ENCODE measurements around the gene ACAD8.

Gene ACAD8

DNA sequence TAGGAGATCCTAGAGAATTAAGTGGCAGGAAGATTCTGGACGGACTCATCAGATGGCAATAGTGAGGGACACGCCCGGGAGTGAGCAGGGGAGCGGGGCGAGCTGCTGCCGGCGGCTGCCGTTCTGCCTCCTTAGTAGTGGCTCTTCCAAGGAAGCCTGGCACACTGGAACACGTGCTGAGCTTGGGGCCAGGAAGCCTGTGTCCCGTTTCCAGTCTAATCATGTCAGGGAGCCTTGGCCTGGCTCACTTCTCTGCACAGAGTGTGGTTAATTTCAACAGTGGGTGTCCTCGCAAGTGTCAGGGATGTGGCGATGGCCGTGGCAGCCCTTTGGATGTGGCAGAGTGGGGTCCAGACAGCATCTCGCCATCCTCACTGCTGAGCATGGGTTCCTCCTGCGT is 39.3 kb downstream of the ACAD8 start:
- no peak for DNase-seq

DNA sequence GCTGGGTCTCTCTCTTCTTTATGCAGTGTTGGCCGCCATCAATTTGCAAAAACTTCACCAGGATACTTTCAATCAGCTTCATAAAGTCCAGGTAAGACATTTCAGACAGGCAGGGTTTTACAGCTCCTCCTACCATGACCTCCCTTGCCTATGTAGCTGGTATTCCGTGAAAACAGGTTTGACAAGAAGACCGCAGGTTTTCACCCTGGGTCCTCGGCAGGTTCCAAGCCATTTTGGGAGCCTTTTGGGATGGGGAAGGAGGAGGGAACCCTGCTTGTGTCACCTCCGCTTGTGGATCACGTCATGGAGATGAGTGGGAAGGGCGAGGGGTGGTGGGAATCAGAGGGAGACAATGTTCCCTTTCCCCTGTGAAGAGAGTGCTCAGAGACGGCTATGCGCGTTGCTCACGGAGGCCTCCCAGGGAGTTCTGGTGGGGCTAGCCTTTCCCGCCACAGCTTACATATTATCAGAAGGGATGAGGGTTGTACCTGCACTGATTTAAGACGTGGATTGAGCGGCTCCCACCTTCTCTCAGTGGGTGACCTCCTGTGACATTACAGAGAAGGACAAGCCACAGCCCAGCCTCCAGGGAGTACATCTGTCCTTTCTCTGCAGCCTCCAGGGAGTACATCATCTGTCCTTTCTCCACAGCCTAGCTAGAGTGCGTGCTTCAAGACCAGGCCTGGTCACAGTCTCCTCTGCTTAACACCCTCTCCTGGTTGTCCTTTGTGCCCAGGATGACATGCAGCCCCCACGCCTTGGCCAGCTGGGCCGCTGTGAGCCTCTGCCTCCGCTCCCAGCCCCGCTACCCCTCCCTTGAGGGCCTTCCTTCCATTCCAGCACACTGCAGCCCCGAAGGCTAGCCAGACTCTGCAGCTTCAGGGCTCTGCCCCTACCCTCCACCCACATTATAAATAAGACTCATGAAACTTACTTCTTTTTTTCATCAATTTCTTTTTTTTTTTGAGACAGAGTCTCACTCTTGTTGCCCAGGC is 40.0 kb downstream of the ACAD8 start:
- no peak for DNase-seq

DNA sequence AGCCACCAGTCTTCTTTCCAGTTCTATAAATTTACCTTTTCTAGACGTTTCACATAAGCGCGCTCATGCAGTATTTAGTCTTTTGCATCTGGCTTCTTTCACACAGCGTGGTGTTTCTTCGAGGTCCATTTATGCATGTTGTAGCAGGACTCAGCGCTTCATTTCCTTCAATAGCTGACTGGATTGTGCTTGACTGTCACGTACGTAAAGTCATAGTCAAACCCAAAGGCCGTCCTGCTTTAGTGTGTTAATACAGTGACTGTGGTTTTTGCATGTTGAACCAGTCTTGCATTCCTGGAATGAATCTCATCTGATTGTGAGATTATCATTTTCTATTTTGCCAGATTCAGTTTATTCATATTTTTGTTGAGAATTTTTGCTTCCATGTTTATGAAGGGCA is 41.3 kb downstream of the ACAD8 start:
- no peak for DNase-seq

DNA sequence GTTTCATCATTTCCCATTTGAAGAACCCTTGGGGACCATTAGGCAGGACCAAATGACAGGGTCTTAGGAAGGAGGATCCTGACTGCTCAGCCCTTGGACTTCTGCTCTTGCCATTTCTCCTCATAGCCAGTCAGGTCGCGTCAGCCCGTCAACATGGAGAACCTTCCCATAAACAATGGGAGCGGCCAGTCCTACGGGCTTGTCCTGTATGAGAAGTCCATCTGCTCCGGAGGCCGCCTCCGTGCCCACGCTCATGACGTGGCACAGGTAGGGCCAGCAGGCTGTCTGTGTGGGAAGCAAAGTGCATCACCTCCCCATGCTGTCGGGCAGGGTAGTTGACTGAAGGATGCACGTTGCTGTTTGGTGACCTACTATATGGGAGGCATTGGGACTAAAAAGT is 58.9 kb downstream of the ACAD8 start:
- no peak for DNase-seq

DNA sequence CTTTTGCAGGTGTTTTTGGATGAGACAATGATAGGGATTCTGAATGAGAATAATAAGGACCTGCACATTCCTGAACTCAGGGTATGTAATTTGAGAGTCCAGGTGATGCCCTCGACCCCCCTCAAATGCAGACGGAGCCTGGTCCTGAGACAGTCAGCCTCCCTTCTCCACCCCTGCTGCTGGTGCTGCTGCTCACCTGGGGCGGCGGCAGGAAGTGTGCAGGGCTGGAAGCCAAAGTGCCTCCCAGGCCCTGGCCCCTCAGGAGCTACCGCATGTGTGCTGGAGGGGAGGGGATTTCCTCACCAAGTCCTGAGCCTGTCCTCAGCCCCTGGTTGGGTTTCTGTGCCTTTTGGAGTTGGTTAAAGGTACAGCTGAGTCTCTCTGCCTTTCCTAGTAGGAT is 59.4 kb downstream of the ACAD8 start:
- DNase-seq: no peak

DNA sequence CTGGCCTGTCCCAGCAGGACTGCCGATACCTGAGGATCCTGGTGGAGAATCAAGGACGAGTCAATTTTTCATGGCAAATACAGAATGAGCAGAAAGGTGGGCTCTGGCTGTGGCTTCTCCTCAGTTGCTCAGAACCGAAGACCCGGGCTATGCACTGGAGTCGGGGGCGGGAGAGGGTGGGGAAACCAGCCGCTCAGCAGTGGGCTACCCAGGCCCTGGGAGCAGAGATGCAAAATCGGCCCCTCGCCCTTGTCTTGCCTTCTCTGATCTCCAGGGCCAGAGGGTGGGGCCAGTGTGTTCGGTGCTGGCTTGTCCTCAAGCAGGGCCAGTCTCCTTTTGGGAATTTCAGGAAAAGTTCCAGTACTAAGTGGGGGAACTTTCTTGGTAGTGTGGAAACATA is 60.0 kb downstream of the ACAD8 start:
- DNase-seq: no peak

DNA sequence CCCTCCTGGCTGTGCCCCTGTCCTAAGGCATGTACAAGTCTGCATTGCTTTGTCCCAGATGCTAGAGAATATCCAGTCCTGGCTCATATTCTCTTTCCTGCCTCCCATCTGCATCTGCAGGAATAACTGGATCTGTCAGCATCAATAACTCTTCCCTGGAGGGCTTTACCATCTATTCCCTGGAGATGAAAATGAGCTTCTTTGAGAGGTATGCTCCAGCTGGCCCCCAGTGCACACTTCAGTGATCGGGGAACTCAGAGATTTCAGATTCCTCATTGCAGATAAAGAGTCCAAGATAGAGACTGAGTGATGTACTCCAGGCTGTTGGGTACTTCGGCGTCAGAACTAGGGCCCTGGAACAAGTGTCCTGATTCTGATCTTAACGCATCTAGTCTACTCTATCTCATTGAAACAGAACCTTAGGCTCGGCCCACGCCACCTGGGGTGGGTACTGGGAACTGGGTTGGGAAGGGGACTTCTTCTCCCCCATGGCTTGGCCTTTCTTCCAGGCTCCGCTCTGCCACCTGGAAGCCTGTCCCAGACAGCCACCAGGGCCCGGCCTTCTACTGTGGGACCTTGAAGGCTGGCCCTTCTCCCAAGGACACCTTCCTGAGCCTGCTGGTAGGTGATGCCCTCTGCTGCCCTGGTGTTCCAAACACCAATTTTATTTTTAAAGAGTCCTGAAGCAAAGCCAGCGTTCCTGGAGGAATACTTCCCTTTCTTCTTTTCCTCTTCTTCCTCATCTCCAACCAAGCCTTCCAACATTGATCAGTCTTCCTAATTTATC is 60.6 kb downstream of the ACAD8 start:
- no peak for DNase-seq
